Activated gamma-delta T cell (primary cell): ENCODE results near the gene ALDH3B2.
A peak's percentile ranks its signal among the peaks of the same experiment; 100 is the strongest.
"Not testable (repeated sequence)": the region's sequence is repeated elsewhere in the genome, so short reads cannot be mapped to it uniquely, and the experiment has no call there.

Experiments used
- DNase-seq: peaks from one replicate; lab custom pipeline; 2025; lab: John Stamatoyannopoulos, UW

Gene ALDH3B2

GRCh38 chr11:67642173-67643120 lies 32.0 kb downstream of the ALDH3B2 start:
- no peak for DNase-seq

GRCh38 chr11:67641338-67642172 lies 32.9 kb downstream of the ALDH3B2 start:
- DNase-seq = no peak

- no peak for DNase-seq
These were observed 33.6 kb downstream of the ALDH3B2 start for GRCh38 chr11:67640758-67641337.

DNA sequence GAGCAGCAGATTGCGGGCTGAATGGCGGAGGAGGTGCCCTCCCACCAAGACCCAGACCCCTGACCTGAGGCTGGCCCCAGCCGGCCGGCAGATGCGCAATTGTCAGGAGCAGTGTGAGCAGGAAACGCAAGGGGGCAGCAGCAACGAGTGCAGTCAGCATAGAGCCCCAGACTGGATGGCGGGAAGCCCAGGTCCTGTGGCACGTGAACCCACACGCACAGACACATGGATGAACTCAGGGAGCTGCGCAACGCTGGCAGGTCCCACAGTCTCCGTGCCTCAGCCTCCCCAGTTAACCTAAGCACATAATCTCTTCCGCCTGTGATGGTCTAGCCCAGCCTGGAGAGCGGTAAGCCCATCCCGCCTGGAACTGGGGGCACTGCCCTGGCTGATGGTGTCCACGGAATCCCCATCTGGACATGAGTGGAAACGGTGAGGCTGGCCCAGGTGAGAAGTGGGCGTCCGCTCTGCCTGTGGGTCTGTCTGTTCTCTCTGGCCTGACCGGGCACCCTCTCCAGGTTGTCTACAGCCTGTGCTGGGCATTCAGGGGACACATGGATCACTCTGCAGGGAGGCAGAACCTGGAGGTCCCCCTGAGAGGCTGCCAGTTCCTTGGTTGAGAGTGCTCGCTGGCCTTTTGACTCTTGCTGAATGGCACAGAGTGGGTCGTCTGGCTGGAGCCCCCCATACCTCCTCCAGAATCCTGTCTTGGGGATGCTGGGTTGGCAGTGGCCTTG lies 34.2 kb downstream of the ALDH3B2 start:
- no peak for DNase-seq

DNA sequence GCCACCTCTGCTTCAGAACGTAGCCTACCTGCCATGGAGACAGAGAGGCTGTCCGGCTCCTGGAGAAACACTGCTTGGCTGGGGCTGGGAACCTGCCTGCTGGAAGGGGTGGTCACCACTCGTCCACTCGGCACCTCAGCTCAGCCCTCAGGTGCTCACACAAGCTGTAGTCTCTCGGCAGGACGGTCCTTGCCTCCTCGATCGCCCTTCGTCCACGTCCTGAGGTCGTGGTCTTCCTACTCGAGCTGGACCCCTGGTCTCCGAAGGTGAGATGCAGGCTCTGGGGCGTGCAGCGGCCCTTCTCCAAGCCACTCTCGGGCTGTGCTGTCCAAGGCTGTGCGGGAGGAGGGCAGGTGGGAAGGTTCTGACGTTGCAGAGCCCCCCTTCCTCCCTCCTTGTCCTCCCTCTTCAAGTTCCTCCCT lies 35.0 kb downstream of the ALDH3B2 start, which contains the start of gene TBX10:
TSS of gene TBX10 (minus strand) at position 326 of the 422 bp plus-strand sequence. CDS start at position 35, 291 bp downstream.
- DNase-seq = no peak

DNA sequence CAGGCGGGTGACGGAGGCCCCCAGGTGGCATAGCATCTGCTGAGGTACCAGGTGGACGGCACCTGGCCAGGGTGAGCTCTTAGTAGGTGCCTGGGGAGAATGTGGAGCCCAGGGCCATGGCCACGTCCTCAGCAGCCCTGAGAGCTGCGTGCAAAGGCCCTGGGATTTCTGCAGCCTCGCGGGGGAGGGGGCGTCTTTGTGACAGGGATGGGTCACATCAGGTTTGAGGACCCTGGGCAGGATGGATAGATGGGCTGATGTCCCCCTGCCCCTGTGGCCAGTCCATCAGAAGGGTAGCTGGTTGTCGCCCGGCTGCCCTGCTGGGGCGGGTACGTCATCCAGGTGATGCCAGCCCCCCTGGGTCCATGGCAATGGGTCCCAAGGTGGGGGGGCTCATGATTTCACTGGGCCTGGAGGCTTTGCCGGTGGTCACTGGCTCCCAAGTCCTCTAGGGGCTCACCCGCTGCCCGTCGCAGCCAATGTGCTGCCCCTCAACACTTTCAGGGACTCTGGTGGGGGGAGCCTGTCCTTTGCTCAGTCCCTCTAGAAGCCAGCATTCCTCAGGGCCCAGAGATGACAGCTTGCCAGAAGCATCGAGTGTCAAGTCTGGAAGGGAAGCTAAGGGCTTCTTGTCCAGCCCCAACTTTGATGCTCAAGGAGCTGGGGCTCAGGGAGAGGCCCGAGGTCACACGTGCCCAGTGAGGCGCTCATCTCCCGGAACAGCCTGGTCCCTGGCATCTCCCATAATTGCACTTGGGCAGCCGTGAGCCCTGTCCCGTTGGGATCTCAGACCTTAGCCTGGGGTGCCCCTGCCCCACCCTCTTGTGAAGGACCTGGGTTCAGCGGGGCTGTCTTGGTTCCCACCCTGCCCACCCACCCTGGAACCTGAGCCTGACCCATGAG lies 35.6 kb downstream of the ALDH3B2 start:
- no peak for DNase-seq

- not testable (repeated sequence) for DNase-seq
These were observed 37.0 kb downstream of the ALDH3B2 start for GRCh38 chr11:67637441-67637840.

- DNase-seq = no peak
These were observed 37.5 kb downstream of the ALDH3B2 start for GRCh38 chr11:67636962-67637361.

DNA sequence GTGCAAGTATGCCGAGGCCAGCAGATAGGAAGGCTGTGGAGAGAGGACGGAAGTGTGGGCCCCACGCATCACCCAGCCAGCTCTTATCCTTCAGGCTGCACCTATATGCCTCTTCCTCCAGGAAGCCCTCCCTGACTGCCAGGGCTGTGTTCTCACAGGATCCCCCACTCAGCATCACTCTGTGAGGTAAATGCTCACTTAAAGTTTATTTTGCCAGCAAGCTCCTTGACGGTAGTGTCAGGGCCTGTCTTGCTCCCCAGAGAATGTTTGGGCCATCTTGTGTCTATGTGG lies 39.2 kb downstream of the ALDH3B2 start:
- DNase-seq = no peak

DNA sequence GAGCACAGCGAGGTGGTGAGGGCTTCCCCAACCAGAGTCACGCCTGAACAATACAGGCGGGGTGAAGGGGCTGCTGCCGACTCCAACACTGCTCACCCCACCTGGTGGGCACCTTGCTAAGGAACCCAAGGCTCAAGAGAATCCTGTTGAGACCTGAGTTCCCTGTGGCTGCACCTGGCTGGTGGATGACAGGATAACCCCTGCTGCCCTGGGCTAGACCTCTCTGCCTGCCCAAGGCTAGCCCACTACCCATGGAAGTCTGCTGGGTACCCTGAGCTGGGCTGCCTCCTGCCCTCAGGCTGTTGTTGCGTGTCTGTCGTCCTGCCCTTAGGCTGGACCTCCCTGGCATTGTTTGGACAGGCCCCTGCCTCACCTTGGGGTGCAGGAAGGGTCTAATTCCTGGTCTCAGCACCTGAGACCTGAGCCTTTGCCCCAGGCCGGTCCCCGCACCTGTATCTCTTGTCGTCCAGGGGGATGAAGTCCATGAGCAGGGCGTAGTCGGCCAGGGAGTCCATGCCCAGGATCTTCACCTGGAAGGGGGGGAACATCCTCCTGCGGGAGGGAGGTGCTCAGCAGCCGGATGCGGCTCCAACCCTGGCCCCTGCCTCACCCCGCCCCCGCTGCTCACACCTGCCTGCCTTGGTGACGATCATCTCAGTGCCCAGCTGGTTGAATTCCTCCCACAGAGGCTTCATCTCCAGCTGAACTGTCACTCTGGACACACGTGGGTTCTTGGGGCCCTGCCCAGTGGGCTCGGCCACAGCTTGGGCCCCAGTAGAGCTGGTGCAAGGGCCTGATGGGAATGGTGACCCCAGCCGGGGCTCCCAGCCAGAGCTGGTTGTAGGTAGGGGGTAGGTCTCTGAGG lies 39.8 kb downstream of the ALDH3B2 start:
- no peak for DNase-seq

GRCh38 chr11:67633758-67634365 lies 40.6 kb downstream of the ALDH3B2 start:
- no peak for DNase-seq

DNA sequence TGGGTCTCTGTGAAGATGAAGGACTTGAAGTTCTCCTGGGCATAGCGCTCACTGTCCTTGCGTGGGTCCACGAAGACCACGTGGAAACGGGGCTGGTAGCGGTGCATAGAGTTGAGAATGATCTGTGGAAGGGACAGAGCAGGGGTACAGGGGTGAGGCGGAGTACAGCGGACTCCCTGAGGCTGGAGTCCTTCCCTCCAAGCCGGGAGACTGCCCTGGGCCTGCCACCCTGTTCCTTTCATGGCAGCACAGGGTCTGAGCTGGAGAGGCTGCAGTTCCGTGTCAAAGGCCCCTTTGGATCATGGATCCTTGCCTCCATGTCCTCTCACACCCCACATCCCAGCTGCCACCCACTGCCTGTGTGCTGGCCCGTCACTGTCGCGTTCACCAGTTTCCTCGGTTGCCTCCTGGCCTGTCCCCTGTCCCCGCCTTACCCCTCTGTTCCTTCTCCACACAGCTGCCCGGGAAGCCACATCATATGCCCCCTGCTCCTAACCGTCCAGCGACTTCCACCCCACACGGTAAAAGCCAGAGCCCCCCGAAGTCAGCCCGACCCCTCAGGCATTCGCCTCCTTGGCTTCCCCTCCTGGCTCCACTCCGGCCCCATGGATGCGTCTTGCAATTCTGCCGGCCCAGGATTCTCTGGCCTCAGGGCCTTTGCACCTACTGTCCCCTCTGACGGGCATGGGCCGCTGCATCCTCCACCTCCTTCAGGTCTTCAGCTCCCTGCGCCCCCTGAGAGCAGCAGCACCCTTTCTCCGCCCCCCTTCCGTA lies 41.3 kb downstream of the ALDH3B2 start:
- DNase-seq = no peak

DNA sequence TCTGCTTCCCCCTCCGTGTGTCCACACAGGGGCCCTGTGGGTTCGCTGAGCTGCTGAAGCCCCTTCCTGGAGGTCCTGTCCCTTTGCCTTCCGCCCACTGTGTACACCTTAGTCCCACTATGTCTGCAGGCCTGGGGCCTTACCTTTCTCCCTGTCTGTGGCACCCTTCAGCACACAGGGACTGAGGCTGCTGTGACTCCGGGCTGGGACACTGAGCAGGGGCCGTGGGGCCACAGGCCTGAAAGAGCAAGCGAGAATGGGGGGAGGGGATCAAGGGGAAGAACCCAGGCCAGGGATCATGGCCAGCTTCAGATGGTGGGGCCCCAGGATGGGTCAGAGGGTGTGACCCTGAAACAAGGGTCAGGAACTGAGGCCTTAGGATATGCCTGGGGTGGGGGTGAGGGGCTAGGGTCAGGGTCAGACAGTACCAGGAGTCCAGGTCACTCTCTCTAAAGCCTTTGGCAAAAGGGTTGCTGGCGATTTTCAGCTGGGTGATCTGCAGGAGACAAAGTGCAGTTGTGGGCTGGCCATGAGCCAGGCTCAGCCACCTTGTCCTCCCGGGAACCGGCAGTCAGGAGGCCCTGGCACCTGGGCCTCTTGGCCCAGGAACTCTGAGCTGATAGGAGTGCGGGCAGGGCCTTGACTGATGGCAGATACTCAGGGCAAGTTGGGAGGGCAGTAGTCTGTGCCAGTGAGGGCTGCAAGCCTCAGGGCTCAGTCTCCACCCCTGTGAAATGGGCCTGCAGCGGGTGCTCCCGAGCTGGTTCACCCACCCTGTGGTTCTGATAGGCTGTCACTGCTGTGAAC lies 42.0 kb downstream of the ALDH3B2 start:
- DNase-seq = no peak

DNA sequence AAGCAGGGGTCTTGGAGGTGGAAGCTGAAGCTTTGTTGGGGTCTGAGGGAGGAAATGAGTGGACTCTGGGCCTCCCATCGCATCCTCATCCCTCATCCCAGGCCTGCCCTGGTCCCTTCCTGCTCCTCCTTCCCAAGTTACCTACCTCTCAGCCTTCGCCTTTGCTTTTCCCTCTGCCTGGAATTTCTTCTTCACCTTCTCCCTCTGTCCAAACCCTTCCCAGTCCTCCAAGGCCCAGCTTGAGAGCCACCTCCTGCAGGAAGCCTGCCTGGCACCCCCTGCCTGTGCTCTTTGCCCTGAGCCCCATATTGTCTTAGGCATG lies 42.6 kb downstream of the ALDH3B2 start:
- DNase-seq = no peak

DNA sequence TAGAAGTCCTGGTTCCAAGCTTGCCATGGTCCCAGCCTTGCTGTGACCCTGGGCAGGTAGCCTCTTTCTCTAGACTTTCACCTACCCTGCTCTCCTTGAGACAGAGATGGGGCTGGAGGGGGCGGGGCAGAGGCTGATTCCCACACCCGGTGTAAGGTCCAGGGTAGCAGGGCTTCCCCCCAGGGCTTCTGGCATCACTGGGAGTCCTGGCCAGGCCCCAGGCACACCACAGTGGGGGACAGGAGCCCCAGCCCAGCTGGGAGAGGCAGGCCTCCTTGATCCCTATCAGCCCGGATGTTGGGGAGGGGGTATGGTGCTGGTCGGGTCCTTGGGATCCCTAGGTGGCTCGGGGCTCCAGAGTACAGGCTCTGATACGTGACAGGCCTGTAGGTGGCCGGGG lies 43.0 kb downstream of the ALDH3B2 start:
- DNase-seq = no peak

DNA sequence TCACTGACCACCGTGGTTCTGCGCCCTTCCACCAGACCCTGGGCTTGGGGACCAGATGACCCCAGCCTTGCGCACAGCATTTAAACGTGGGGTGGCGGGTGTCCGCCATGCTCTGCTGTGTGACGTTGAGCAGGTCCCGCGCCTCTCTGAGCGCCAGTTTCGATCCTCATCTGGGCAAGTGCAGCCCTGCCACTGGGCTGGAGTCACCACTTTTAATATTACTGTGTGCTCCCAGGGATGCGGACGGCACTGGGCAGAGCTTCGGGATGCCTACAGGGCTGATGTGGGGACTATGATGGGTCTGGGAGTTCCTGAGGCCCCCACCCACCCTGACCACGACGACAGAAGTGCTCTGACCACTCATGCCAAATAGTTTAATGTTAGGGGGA lies 43.5 kb downstream of the ALDH3B2 start:
- no peak for DNase-seq

DNA sequence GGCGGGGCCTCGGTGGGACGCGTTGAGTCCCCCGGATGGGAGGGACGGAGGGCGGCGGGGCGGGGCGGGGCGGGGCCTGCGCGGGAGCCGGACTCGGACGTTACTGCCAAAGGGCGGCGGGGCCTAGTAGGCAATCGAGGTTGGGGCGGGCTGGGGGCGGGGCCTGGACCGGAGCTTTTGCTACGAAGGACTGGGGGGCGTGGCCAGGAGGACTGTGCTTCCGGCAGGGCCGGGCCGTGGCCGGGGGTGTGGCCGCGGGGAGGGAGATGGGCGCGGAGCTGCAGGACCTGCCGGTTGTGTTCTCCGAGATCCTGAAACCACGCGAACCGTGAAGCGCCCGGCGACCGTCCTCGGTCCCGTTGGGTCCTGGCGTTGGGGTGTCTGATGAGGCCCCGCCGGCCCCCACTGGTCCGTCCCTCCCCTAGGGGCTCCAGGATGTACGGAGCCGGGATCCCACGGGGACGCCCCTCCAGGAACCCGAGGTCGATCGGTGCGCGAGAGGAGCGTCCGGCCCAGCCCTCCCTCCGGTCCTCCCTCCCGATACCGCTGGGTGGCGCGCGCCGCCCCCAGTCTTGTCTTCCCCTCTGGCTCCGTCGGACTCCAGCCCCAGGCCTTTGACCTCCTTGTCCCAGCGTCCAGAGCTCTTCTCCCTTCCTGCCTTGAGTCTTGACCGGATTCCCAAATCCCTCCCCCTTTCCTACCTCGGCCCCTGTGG lies 44.0 kb downstream of the ALDH3B2 start:
- DNase-seq = peak; percentile 91
